Calu3 (cell line): Measurements from ENCODE around the gene STK10. TPM values are rescaled to one million over a fixed set of nuclear protein-coding genes. Genes with fewer than 3 reads are reported as not detected.

Experiments used
- BruUV-seq: library from RNA; stranded (reverse); fragments of 400-500 nt; replicated peaks from 2 replicates; lab custom pipeline; 2021; lab: Mats Ljungman, UMichigan
- CTCF ChIA-PET: fragments of 300-600 bp; sonication (Branson Sonifier 250); formaldehyde crosslinking; loops from one replicate; lab custom pipeline; 2022; ENCODE audit warnings: antibody characterized with exemption; lab: Charles Lee
- DNase-seq: peaks from one replicate; pipeline ENCODE4 v3.0.0; 2022
- H3K27ac Mint-ChIP-seq: one replicate; pipeline ENCODE4 v1.8.0; 2022; ENCODE audit warnings: mixed read lengths; ENCODE audit not compliant: unreplicated experiment
- H3K27me3 Mint-ChIP-seq: one replicate; pipeline ENCODE4 v1.8.0; 2022; ENCODE audit warnings: mixed read lengths; ENCODE audit not compliant: unreplicated experiment
- H3K36me3 Mint-ChIP-seq: one replicate; pipeline ENCODE4 v1.8.0; 2022; ENCODE audit warnings: mild to moderate bottlenecking, moderate library complexity, mixed read lengths; ENCODE audit not compliant: insufficient read depth, unreplicated experiment
- H3K4me1 Mint-ChIP-seq: one replicate; pipeline ENCODE4 v1.8.0; 2022; ENCODE audit warnings: mild to moderate bottlenecking, low read depth, mixed read lengths; ENCODE audit not compliant: unreplicated experiment
- H3K4me3 Mint-ChIP-seq: one replicate; pipeline ENCODE4 v1.8.0; 2022; ENCODE audit warnings: mild to moderate bottlenecking, low read depth, moderate library complexity, mixed read lengths; ENCODE audit not compliant: unreplicated experiment
- H3K9me3 Mint-ChIP-seq: one replicate; pipeline ENCODE4 v1.8.0; 2022; ENCODE audit warnings: low read depth, mixed read lengths; ENCODE audit not compliant: unreplicated experiment
- intact Hi-C: fragments of 100-400 bp; cut with micrococcal nuclease; formaldehyde crosslinking; loops from one replicate; pipeline ENCODE4 v1.10.0; 2022; ENCODE audit not compliant: unreplicated experiment
- total RNA-seq: library from RNA; stranded (reverse); gene quantifications from 2 replicates; pipeline ENCODE4 v1.2.3, GENCODE V29; 2022
- TF ChIP-seq, protein P1 (sequence below): fragments of 200-600 bp; IDR thresholded peaks from one replicate; pipeline ENCODE4 v1.8.0; 2022; ENCODE audit warnings: antibody characterized with exemption; ENCODE audit not compliant: unreplicated experiment

The STK10 gene
- total RNA-seq, 1 experiment from 2014 or later = 27.4 TPM

DNA sequence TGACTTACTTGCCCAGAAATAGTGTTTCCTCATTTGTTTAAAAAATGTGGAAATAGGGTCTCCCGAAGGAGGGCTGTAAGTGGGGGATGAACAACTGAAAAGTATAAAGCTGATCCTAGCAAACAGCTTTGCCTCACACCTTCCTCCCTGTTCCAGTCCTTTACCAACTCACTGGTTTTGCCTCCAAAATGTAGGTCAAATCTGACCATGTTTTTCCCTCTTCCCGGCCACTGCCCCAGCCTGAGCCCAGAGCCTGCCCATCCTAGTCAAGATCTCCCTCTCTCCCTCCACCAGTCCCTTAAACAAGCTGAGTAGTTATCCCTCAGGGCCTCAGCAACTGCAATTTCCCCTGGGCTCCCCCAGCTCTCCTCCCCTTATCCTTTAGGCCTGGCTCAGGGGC, 99.2 kb downstream of the STK10 start:
- Mint-ChIP-seq H3K4me1 (no peaks in the 10 kb centered on the region), H3K36me3 (no peaks in the 10 kb centered on the region), H3K9me3 (peaks cover 3% of the 10 kb centered on the region), H3K27me3 (no peaks in the 10 kb centered on the region), H3K4me3 (no peak overlapping the region), H3K27ac (no peak overlapping the region)
- TF ChIP-seq, protein P1, sequence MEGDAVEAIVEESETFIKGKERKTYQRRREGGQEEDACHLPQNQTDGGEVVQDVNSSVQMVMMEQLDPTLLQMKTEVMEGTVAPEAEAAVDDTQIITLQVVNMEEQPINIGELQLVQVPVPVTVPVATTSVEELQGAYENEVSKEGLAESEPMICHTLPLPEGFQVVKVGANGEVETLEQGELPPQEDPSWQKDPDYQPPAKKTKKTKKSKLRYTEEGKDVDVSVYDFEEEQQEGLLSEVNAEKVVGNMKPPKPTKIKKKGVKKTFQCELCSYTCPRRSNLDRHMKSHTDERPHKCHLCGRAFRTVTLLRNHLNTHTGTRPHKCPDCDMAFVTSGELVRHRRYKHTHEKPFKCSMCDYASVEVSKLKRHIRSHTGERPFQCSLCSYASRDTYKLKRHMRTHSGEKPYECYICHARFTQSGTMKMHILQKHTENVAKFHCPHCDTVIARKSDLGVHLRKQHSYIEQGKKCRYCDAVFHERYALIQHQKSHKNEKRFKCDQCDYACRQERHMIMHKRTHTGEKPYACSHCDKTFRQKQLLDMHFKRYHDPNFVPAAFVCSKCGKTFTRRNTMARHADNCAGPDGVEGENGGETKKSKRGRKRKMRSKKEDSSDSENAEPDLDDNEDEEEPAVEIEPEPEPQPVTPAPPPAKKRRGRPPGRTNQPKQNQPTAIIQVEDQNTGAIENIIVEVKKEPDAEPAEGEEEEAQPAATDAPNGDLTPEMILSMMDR = no peak
- intact Hi-C loops = no loop called here
- CTCF ChIA-PET = no interaction called here
- BruUV-seq = no TSS peak
- no peak for DNase-seq

DNA sequence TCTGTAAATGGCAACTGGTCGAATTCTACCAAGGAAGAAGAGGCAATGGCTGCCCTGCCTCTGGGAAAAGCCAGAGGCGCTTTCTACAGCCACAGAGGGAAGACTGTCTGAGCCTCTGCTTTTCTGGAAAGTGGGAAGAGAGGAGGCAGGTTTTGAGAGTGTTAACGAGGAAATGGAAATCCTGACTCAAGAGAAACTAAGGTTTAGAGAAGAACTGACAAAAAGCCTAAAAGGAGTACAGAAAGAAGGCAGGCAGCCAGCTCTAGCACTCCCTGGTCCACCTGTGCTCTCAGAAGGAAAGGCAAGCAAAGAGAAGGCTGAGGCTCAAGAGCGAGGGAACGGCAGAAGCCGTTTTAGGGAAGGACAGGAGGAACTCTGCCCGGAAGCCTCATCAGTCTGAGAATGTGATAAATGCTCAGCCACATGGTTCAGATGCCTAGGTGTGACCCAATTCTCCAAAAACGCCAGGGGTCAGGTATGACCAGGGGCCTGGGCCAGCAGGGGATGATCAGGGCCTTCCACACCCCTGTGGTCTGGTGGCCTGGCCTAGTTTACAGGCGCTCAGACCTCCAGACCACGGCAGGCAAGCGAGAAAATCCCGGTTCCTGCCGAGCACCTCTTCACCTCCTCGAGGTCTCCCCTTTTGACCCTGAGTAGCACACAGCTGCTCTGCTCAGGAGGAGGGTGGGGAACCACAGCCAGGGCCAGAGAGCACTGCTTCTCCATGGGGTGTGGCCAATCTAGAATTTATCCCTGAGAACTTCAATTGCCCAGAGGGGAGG, 101.6 kb downstream of the STK10 start:
- BruUV-seq = no TSS peak
- no peaks in the 10 kb centered on the region for H3K4me1 Mint-ChIP-seq

DNA sequence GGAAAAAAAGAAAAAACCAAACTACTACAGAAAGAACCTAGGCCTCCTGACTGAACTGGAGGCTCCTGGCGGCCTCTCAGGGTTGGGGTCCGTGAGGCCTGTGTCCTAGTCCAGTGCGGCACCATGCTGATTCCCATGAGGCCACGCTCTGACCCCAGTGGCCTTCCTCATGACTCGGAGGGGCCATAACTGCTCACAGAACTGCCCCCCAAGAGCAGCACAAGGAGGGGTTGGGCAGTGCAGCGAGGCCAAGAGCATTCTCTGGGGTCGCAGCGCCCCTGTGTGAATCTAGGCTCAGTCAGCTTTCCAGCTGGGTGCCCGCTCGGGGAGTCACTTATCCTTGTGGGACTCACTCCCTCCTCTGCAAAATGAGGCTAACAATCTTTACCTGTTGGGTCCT, 102.3 kb downstream of the STK10 start:
- CTCF ChIA-PET = no interaction called here
- no peaks in the 10 kb centered on the region for H3K4me1 Mint-ChIP-seq
- H3K27ac Mint-ChIP-seq = no peak overlapping the region
- intact Hi-C loops = no loop called here
- H3K9me3 Mint-ChIP-seq = peaks cover 3% of the 10 kb centered on the region
- no peaks in the 10 kb centered on the region for H3K27me3 Mint-ChIP-seq
- H3K36me3 Mint-ChIP-seq = peaks cover 8% of the 10 kb centered on the region
- no peak overlapping the region for H3K4me3 Mint-ChIP-seq
- BruUV-seq = no TSS peak
- TF ChIP-seq, protein P1 = no peak
- no peak for DNase-seq

More for the DNA sequence above, 101.6 kb downstream of the STK10 start:
- peaks cover 3% of the 10 kb centered on the region for H3K9me3 Mint-ChIP-seq
- intact Hi-C loops = no loop called here
- CTCF ChIA-PET = no interaction called here
- H3K4me3 Mint-ChIP-seq = no peak overlapping the region
- H3K36me3 Mint-ChIP-seq = peaks cover 8% of the 10 kb centered on the region
- no peak overlapping the region for H3K27ac Mint-ChIP-seq
- TF ChIP-seq, protein P1 = no peak
- no peak for DNase-seq
- no peaks in the 10 kb centered on the region for H3K27me3 Mint-ChIP-seq

DNA sequence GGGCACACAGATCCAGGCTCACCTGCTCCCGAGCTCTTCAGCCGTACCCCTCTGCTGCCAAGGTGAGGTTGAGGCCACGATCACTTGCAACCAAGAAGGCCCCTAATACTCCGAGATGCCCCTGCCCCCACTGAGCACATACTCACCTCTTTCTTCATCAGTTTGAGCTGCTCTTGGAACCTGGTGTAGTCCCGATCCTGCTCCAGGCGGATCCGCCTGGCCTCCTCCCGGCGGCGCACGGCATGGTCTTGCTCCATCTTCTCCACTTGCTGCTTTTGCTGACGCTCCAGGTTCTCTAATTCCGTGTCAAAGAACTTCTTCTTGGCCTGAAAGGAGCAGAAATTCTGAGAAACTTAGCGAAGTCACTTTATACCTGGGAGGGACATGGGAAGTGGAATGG, 105.8 kb downstream of the STK10 start:
- CTCF ChIA-PET = no interaction called here
- Mint-ChIP-seq H3K36me3 (peaks cover 8% of the 10 kb centered on the region), H3K4me3 (no peak overlapping the region), H3K4me1 (no peaks in the 10 kb centered on the region), H3K9me3 (no peaks in the 10 kb centered on the region), H3K27ac (no peak overlapping the region), H3K27me3 (no peaks in the 10 kb centered on the region)
- DNase-seq = no peak
- intact Hi-C loops = no loop called here
- TF ChIP-seq, protein P1 = no peak
- no TSS peak for BruUV-seq
